DOHH2 (cell line): ENCODE data around the gene DZANK1.

Source experiments
- H3F3A ChIP-seq: fragments of 200-600 bp; sonication (generic), shearing (Covaris generic); 2 replicates; pipeline ENCODE4 v1.6.0; 2016; ENCODE audit warnings: antibody characterized with exemption, mild to moderate bottlenecking; ENCODE audit not compliant: control insufficient read depth, insufficient read depth
- H3K27ac ChIP-seq: fragments of 200-600 bp; sonication (generic); 2 replicates; pipeline ENCODE4 v1.5.1; 2014; ENCODE audit warnings: low read depth, mild to moderate bottlenecking, low read length, moderate library complexity
- H3K27me3 ChIP-seq: fragments of 200-600 bp; sonication (generic); 2 replicates; pipeline ENCODE4 v1.6.1; 2014; ENCODE audit warnings: mild to moderate bottlenecking, low read length, mixed read lengths; ENCODE audit not compliant: control insufficient read depth
- H3K36me3 ChIP-seq: fragments of 200-600 bp; sonication (generic); 2 replicates; pipeline ENCODE4 v1.6.1; 2014; ENCODE audit warnings: mild to moderate bottlenecking, low read length, moderate library complexity, mixed read lengths; ENCODE audit not compliant: control insufficient read depth
- H3K4me1 ChIP-seq: fragments of 200-600 bp; sonication (generic); 2 replicates; pipeline ENCODE4 v1.6.1; 2014; ENCODE audit warnings: mild to moderate bottlenecking, low read length, mixed read lengths; ENCODE audit not compliant: control insufficient read depth
- H3K4me2 ChIP-seq: fragments of 200-600 bp; sonication (generic); 2 replicates; pipeline ENCODE4 v1.6.0; 2014; ENCODE audit warnings: mild to moderate bottlenecking, low read length, moderate library complexity
- H3K4me3 ChIP-seq: fragments of 200-600 bp; sonication (generic); 2 replicates; pipeline ENCODE4 v1.5.1; 2014; ENCODE audit warnings: mild to moderate bottlenecking, low read length, mixed read lengths
- H3K79me2 ChIP-seq: fragments of 200-600 bp; sonication (generic); 2 replicates; pipeline ENCODE4 v1.6.1; 2014; ENCODE audit warnings: mild to moderate bottlenecking, low read length, mixed read lengths; ENCODE audit not compliant: control insufficient read depth
- H3K9me2 ChIP-seq: fragments of 200-600 bp; sonication (generic); replicated peaks from 2 replicates; pipeline ENCODE4 v1.6.1; 2014; ENCODE audit warnings: mild to moderate bottlenecking, low read length, mixed read lengths; ENCODE audit not compliant: control insufficient read depth
- H3K9me3 ChIP-seq: fragments of 200-600 bp; sonication (generic); 2 replicates; pipeline ENCODE4 v1.6.1; 2014; ENCODE audit warnings: antibody characterized with exemption, low read length, mixed read lengths; ENCODE audit not compliant: control insufficient read depth, insufficient read depth
- H4K20me1 ChIP-seq: fragments of 200-600 bp; sonication (generic); 2 replicates; pipeline ENCODE4 v1.6.0; 2014; ENCODE audit warnings: low read depth, mild to moderate bottlenecking, antibody characterized with exemption, low read length, moderate library complexity; ENCODE audit not compliant: control insufficient read depth, insufficient read depth
- CTCF ChIP-seq: fragments of 200-600 bp; sonication (generic); IDR thresholded peaks from one replicate; pipeline ENCODE4 v1.5.1; 2014; ENCODE audit warnings: antibody characterized with exemption, mild to moderate bottlenecking, low read depth, low read length; ENCODE audit not compliant: poor library complexity, severe bottlenecking
- EZH2phosphoT487 ChIP-seq: fragments of 200-600 bp; sonication (generic); IDR thresholded peaks from 2 replicates; pipeline ENCODE4 v1.6.1; 2017; ENCODE audit warnings: borderline replicate concordance, mild to moderate bottlenecking, antibody characterized with exemption, low read length, moderate library complexity, mixed read lengths

Gene DZANK1

GRCh38 chr20:18363708-18364107 is 103.1 kb downstream of the DZANK1 start:
- Histone ChIP-seq H3K4me2 (no peak overlapping the region), H3K79me2 (no peaks in the 10 kb centered on the region)
- no peak for TF ChIP-seq EZH2phosphoT487
- no peak for TF ChIP-seq CTCF

GRCh38 chr20:18362916-18363315 is 103.9 kb downstream of the DZANK1 start:
- no peaks in the 10 kb centered on the region for H3K4me1 ChIP-seq
- no peaks in the 10 kb centered on the region for H3K9me3 ChIP-seq
- H3K36me3 ChIP-seq, result no peaks in the 10 kb centered on the region
- no peak overlapping the region for H3K27ac ChIP-seq
- no peak overlapping the region for H3K4me3 ChIP-seq
- H3F3A ChIP-seq, result no peaks in the 10 kb centered on the region
- no peak overlapping the region for H3K4me2 ChIP-seq
- H3K9me2 ChIP-seq, result no peaks in the 10 kb centered on the region
- TF ChIP-seq CTCF (no peak), EZH2phosphoT487 (no peak)
- H4K20me1 ChIP-seq, result no peaks in the 10 kb centered on the region
- 0 out of 2 replicates have a peak, but pooled peaks cover 3% of the 10 kb centered on the region for H3K27me3 ChIP-seq
- H3K79me2 ChIP-seq, result no peaks in the 10 kb centered on the region

More at GRCh38 chr20:18363708-18364107, 103.1 kb downstream of the DZANK1 start:
- H3K27ac ChIP-seq, result no peak overlapping the region
- H3K36me3 ChIP-seq, result no peaks in the 10 kb centered on the region
- 0 out of 2 replicates have a peak, but pooled peaks cover 3% of the 10 kb centered on the region for H3K27me3 ChIP-seq
- H4K20me1 ChIP-seq, result no peaks in the 10 kb centered on the region
- H3K9me3 ChIP-seq, result no peaks in the 10 kb centered on the region
- no peaks in the 10 kb centered on the region for H3F3A ChIP-seq
- no peak overlapping the region for H3K4me3 ChIP-seq
- H3K4me1 ChIP-seq, result no peaks in the 10 kb centered on the region
- H3K9me2 ChIP-seq, result no peaks in the 10 kb centered on the region

DNA sequence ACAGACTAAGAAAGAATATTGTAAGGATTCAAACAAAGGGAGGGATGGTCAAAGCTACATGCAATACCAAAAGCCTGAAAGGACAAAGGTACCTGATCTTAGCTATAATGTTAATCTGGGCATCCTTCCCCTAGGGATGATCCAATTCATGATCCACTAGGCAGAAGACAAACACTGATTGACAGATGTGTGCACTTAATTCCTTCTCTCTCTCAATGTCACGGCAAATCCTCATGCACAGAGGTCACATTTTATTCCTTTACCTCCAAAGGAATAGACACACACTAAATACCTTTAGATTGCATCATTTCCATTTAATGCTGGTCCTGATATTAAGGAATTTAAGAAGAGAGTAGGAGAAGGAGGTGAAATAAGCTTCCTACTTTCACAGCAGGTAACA is 105.2 kb downstream of the DZANK1 start:
- no peaks in the 10 kb centered on the region for H3K4me1 ChIP-seq
- H3K9me2 ChIP-seq, result no peaks in the 10 kb centered on the region
- H3K27me3 ChIP-seq, result 0 out of 2 replicates have a peak, but pooled peaks cover 3% of the 10 kb centered on the region
- no peak overlapping the region for H3K4me3 ChIP-seq
- H3K79me2 ChIP-seq, result no peaks in the 10 kb centered on the region
- no peaks in the 10 kb centered on the region for H4K20me1 ChIP-seq
- no peaks in the 10 kb centered on the region for H3K36me3 ChIP-seq
- no peak overlapping the region for H3K27ac ChIP-seq
- no peak overlapping the region for H3K4me2 ChIP-seq
- H3K9me3 ChIP-seq, result no peaks in the 10 kb centered on the region
- no peaks in the 10 kb centered on the region for H3F3A ChIP-seq
- no peak for TF ChIP-seq CTCF
- no peak for TF ChIP-seq EZH2phosphoT487

DNA sequence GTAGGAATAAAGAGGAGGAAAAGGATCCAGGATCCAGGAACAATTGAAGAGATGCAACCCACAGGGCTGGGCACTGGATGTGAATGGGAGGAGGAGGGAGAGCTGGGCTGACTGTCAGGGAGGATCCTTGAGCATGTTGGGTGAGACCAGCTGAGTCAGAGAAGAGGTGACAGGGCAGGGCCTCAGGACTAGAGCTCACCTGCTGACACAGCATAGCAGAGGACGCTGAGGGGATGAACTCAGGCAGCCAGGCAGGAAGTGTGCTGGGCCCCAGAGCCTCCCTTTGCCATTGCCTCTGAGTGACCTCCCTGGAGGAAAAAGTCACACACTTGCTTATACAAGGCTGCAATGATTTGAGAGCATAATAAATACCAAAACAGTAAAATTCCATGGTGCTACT is 106.2 kb downstream of the DZANK1 start:
- H4K20me1 ChIP-seq, result no peaks in the 10 kb centered on the region
- H3K79me2 ChIP-seq, result no peaks in the 10 kb centered on the region

More for the DNA sequence above, 106.2 kb downstream of the DZANK1 start:
- H3K9me3 ChIP-seq, result no peaks in the 10 kb centered on the region
- H3K4me1 ChIP-seq, result no peaks in the 10 kb centered on the region
- H3K9me2 ChIP-seq, result no peaks in the 10 kb centered on the region
- no peak for TF ChIP-seq EZH2phosphoT487
- TF ChIP-seq CTCF, result no peak
- H3K27me3 ChIP-seq, result 0 out of 2 replicates have a peak, but pooled peaks cover 3% of the 10 kb centered on the region
- no peak overlapping the region for H3K4me2 ChIP-seq
- H3K4me3 ChIP-seq, result no peak overlapping the region
- H3K27ac ChIP-seq, result no peak overlapping the region
- H3K36me3 ChIP-seq, result no peaks in the 10 kb centered on the region
- H3F3A ChIP-seq, result no peaks in the 10 kb centered on the region
